ENCODE measurements around the gene PALLD. TPM values are rescaled to one million over a fixed set of nuclear protein-coding genes. Genes with fewer than 3 reads are reported as not detected.

PALLD gene
- total and polyA plus RNA-seq, 9 donors, result 86.1 to 155 (median 146) TPM

DNA sequence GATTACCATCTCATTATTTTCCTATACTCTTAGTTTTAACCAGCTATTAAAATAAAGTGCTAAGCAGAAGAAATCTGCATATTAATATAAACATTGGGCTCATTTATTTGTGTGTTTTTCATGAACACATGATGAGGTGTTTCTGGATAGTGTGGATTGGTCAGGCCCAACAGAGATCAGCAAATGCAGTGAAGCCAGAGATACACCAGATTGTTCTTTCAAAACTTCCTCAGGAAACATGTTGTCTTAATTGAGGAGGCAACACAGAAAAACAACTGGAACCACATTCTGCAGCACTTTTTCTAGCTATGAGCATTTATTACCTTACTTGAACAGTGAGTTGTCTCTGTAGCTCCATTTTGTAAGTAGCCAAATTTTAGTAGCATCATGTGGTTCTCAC is 69.9 kb downstream of the PALLD start:
- peaks cover 2% of the 10 kb centered on the region for H3K4me1 ChIP-seq (ENCODE audit: control insufficient read depth, insufficient read depth, low read length)

DNA sequence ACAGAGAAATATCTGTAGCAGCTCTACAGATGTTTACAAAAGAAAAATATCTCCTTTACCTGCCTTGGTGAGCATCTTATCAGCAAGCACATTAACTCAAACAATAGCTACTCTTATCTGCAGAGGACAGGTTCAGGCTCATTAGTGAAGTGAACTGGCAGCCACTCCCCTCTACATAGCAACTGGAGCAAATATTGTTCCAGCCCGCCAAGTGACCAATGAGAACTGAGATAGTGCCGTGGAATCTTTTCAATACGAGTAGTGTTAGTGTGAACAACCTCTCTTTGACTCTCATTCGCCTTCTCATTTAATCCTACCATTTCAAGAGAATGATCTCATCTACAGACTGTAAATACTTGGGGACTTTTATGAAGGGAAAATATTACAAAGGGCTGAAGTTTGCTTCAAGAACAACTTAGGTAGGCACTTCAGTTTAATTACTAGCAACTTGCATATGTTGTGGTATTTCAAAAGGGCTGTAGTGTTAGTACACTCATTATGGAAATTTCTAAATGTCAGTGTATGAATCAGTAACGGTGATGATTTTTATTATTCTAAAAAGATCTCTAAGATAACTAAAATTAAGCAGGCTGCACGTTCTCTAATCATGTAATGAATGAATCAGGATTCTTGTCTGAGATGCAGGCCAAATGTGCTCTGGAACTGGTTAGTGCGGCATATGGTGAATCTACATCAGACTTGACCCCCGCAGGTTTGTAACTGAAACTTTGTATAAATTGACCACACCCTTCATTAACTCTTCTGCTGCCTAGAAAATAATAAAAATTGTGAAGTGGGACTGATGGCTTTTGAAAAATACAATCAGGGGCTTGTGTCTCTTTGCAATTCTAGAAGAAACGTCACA is 72.4 kb downstream of the PALLD start:
- Histone ChIP-seq H3K27me3 (ENCODE audit: control insufficient read depth, insufficient read depth, low read length) (no peaks in the 10 kb centered on the region), H3K4me1 (ENCODE audit: control insufficient read depth, insufficient read depth, low read length) (peaks cover 5% of the 10 kb centered on the region), H3K27ac (ENCODE audit: low read length) (peak overlapping the region; percentile 57), H3K36me3 (ENCODE audit: control insufficient read depth, insufficient read depth, low read length) (no peaks in the 10 kb centered on the region), H3K9me3 (replicated peaks; ENCODE audit: control insufficient read depth, low read depth, low read length) (no peaks in the 10 kb centered on the region), H3K4me3 (ENCODE audit: low read length) (no peak overlapping the region)
- DNase-seq, result peak; percentile 88
- WGBS (ENCODE audit: insufficient coverage), result no CpG with 5 or more reads among the region's 9 CpGs

More for the DNA sequence above, 69.9 kb downstream of the PALLD start:
- no peak overlapping the region for H3K4me3 ChIP-seq (ENCODE audit: low read length)
- no peaks in the 10 kb centered on the region for H3K27me3 ChIP-seq (ENCODE audit: control insufficient read depth, insufficient read depth, low read length)
- no peaks in the 10 kb centered on the region for H3K9me3 ChIP-seq (replicated peaks; ENCODE audit: control insufficient read depth, low read depth, low read length)
- H3K27ac ChIP-seq (ENCODE audit: low read length), result no peak overlapping the region
- no peak for DNase-seq
- no peaks in the 10 kb centered on the region for H3K36me3 ChIP-seq (ENCODE audit: control insufficient read depth, insufficient read depth, low read length)

DNA sequence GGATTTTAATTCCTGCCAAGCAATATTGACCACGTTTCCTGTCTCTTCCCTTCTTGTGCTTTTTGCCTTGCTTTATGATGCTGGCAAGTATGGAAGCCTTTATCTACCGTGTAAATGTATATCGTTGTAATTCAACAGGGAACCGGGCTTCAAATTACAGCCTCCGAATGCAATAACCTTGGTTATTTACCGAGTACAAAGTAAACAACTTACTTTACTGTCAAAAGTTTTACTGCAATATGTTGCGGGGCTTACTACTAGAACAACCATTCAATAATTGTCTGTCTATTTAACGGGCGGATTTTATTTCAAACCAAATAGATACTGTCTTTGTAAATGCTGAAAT is 73.1 kb downstream of the PALLD start:
- no CpG with 5 or more reads among the region's 9 CpGs for WGBS (ENCODE audit: insufficient coverage)
- Histone ChIP-seq H3K4me1 (ENCODE audit: control insufficient read depth, insufficient read depth, low read length) (peaks cover 5% of the 10 kb centered on the region), H3K9me3 (replicated peaks; ENCODE audit: control insufficient read depth, low read depth, low read length) (no peaks in the 10 kb centered on the region), H3K27ac (ENCODE audit: low read length) (peak overlapping the region; percentile 57), H3K4me3 (ENCODE audit: low read length) (no peak overlapping the region), H3K36me3 (ENCODE audit: control insufficient read depth, insufficient read depth, low read length) (no peaks in the 10 kb centered on the region), H3K27me3 (ENCODE audit: control insufficient read depth, insufficient read depth, low read length) (no peaks in the 10 kb centered on the region)
- peak; percentile 75 for DNase-seq

DNA sequence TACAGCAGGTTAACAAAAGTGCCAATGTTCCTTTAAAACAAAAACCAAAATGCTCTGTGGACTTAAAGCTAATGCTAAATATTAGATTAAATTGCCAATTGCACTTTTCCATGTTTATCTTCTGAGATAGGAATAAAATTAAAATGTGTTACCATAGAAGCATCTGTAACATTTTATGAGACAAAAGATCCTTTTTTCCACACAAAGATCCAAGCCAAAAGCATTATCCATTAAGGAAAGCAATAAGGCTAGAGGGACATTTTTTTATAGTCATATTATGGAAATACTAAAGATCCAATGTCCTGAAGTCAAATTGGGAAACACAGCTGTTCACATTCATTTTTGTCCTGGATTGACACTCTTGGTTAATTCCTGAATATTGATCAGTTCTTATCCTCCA is 73.6 kb downstream of the PALLD start:
- H3K27ac ChIP-seq (ENCODE audit: low read length), result peak overlapping the region; percentile 57
- H3K27me3 ChIP-seq (ENCODE audit: control insufficient read depth, insufficient read depth, low read length), result no peaks in the 10 kb centered on the region
- H3K36me3 ChIP-seq (ENCODE audit: control insufficient read depth, insufficient read depth, low read length), result no peaks in the 10 kb centered on the region
- peaks cover 5% of the 10 kb centered on the region for H3K4me1 ChIP-seq (ENCODE audit: control insufficient read depth, insufficient read depth, low read length)
- peak; percentile 90 for DNase-seq
- no peak overlapping the region for H3K4me3 ChIP-seq (ENCODE audit: low read length)
- H3K9me3 ChIP-seq (replicated peaks; ENCODE audit: control insufficient read depth, low read depth, low read length), result no peaks in the 10 kb centered on the region

DNA sequence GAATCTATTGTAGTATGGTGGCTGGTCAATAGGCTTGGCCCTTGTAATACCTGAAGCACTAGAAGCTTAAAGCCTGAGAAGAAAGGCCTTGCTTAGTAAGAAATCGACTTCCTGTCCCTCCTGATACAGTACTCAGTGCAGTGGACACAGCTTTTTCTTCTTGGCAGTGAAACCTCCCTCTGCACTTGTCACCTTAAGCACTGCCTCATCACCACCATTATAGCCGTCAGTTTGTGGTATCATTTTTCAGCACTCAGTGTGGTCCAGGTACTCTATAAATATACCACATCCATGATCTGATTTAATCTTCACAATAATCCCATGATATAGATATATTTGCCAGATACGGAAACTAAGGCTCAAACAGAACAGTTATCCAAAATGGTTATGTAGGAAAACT is 75.2 kb downstream of the PALLD start:
- Histone ChIP-seq H3K9me3 (replicated peaks; ENCODE audit: control insufficient read depth, low read depth, low read length) (no peaks in the 10 kb centered on the region), H3K27me3 (ENCODE audit: control insufficient read depth, insufficient read depth, low read length) (no peaks in the 10 kb centered on the region), H3K4me1 (ENCODE audit: control insufficient read depth, insufficient read depth, low read length) (peaks cover 5% of the 10 kb centered on the region), H3K36me3 (ENCODE audit: control insufficient read depth, insufficient read depth, low read length) (no peaks in the 10 kb centered on the region), H3K4me3 (ENCODE audit: low read length) (no peak overlapping the region), H3K27ac (ENCODE audit: low read length) (no peak overlapping the region)
- WGBS (ENCODE audit: insufficient coverage), result 57% methylated on average over 1 of the region's 3 CpGs
- DNase-seq, result no peak

DNA sequence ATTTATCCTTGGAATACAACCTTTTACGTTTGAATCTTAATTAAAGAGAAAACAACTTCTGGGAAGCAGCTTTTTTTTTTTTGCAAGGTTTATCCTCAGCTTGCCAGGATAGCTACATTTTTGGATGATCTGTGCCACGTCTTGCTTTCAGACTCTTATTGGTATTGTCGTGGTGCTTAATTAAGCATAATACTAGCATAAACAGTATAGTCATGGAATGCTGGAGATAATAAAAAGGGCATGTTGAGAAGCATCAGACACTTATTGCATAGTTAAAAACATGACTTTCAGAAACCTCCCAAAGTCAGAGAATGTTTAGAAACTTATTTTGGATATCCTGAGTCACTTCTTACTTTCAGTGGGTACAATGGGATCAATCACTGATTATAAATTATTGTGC is 77.0 kb downstream of the PALLD start:
- no peaks in the 10 kb centered on the region for H3K27me3 ChIP-seq (ENCODE audit: control insufficient read depth, insufficient read depth, low read length)
- peaks cover 5% of the 10 kb centered on the region for H3K4me1 ChIP-seq (ENCODE audit: control insufficient read depth, insufficient read depth, low read length)
- H3K36me3 ChIP-seq (ENCODE audit: control insufficient read depth, insufficient read depth, low read length), result no peaks in the 10 kb centered on the region
- no peak overlapping the region for H3K27ac ChIP-seq (ENCODE audit: low read length)
- H3K9me3 ChIP-seq (replicated peaks; ENCODE audit: control insufficient read depth, low read depth, low read length), result no peaks in the 10 kb centered on the region
- no peak for DNase-seq
- no CpG with 5 or more reads among the region's 3 CpGs for WGBS (ENCODE audit: insufficient coverage)
- no peak overlapping the region for H3K4me3 ChIP-seq (ENCODE audit: low read length)

DNA sequence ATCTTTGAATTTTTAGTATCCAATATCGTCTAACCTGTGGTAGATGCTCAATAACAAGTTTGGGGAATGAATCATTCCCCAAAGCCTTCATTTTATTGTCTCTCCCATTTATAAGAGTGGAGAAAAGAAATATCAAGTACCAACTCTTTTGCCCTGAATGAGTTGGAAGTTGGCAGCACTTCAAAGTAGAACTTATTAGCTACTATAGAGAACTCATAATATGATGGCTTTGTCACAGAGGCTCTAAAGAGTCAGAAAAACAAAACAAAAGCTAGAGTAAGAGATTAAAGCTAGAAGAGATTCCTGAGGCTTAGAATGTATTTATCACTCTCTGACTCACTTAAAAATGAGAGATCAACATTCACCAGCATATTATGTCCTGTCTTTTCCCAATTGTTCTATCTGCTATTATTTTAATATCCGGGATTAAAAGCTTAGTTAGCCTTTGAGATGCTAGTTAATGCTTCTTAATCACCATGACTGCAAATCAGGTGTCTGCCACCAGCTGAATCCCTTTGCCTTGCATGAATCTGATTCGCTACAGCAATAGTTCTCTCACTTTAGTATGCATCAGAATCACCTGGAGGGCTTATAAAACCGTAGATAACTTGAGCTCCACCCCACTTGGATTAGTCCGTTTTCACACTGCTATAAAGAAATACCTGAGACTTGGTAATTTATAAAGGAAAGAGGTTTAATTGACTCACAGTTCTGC is 77.9 kb downstream of the PALLD start:
- H3K36me3 ChIP-seq (ENCODE audit: control insufficient read depth, insufficient read depth, low read length), result no peaks in the 10 kb centered on the region
- no peak for DNase-seq
- no peaks in the 10 kb centered on the region for H3K9me3 ChIP-seq (replicated peaks; ENCODE audit: control insufficient read depth, low read depth, low read length)
- H3K27me3 ChIP-seq (ENCODE audit: control insufficient read depth, insufficient read depth, low read length), result no peaks in the 10 kb centered on the region
- H3K4me3 ChIP-seq (ENCODE audit: low read length), result no peak overlapping the region
- peaks cover 3% of the 10 kb centered on the region for H3K4me1 ChIP-seq (ENCODE audit: control insufficient read depth, insufficient read depth, low read length)
- H3K27ac ChIP-seq (ENCODE audit: low read length), result no peak overlapping the region
- WGBS (ENCODE audit: insufficient coverage), result 100% methylated on average over 1 of the region's 5 CpGs

DNA sequence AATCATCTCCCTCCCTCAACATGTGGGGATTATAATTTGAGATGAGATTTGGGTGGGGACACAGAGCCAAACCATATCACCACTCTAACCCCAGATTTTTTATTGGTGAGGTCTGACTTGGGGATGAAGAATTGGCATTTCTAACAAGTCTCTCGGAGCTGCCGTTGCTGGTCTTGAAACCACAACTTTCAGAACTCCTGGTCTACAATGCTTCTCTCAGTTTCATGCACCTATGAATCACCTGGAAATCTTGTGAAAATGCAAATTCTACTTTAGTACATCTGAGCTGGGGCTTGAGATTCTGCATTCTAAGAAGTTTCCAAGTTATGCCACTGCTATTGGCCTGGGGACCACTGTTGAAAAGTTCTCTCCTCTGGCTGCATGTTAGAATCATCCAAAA is 78.6 kb downstream of the PALLD start:
- H3K36me3 ChIP-seq (ENCODE audit: control insufficient read depth, insufficient read depth, low read length), result no peaks in the 10 kb centered on the region
- H3K4me1 ChIP-seq (ENCODE audit: control insufficient read depth, insufficient read depth, low read length), result peaks cover 3% of the 10 kb centered on the region
- DNase-seq, result no peak
- no peak overlapping the region for H3K4me3 ChIP-seq (ENCODE audit: low read length)
- WGBS (ENCODE audit: insufficient coverage), result 92% methylated on average over 2 of the region's 2 CpGs
- no peaks in the 10 kb centered on the region for H3K27me3 ChIP-seq (ENCODE audit: control insufficient read depth, insufficient read depth, low read length)
- no peaks in the 10 kb centered on the region for H3K9me3 ChIP-seq (replicated peaks; ENCODE audit: control insufficient read depth, low read depth, low read length)
- no peak overlapping the region for H3K27ac ChIP-seq (ENCODE audit: low read length)

DNA sequence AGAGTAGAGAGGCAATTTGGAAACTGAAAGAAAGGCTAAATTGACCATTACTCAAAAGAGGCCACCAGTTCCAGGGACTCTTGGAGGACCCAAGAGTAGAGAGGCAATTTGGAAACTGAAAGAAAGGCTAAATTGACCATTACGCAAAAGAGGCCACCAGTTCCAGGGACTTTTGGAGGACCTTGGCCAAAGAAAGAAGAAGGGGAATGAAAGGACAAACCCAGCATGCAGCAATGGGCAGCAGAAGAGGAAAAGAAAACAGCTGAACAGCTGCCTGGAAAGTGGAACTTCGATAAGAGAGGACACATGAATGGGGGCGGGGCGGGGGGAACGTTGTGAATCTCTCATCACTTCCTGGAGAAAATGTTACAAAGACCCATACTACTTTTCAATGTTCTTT is 80.8 kb downstream of the PALLD start:
- Histone ChIP-seq H3K4me1 (ENCODE audit: control insufficient read depth, insufficient read depth, low read length) (no peaks in the 10 kb centered on the region), H3K27ac (ENCODE audit: low read length) (no peak overlapping the region), H3K36me3 (ENCODE audit: control insufficient read depth, insufficient read depth, low read length) (no peaks in the 10 kb centered on the region), H3K9me3 (replicated peaks; ENCODE audit: control insufficient read depth, low read depth, low read length) (no peaks in the 10 kb centered on the region), H3K27me3 (ENCODE audit: control insufficient read depth, insufficient read depth, low read length) (no peaks in the 10 kb centered on the region), H3K4me3 (ENCODE audit: low read length) (no peak overlapping the region)
- DNase-seq, result no peak
- WGBS (ENCODE audit: insufficient coverage), result 87% methylated on average over 1 of the region's 5 CpGs

DNA sequence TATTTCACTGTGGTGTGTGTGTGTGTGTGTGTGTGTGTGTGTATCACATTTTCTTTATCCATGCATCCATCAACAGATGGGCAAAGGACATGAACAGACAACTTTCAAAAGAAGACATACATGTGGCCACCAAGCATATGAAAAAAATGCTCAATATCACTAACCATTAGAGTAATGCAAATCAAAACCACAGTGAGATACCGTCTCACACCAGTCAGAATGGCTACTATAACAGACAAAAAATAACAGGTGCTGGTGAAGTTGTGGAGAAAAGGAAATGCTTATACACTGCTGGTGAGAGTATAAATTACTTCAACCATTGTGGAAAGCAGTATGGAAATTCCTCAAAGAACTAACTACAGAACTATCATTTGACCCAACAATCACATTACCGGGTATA is 83.4 kb downstream of the PALLD start:
- no peak overlapping the region for H3K27ac ChIP-seq (ENCODE audit: low read length)
- no peaks in the 10 kb centered on the region for H3K36me3 ChIP-seq (ENCODE audit: control insufficient read depth, insufficient read depth, low read length)
- H3K9me3 ChIP-seq (replicated peaks; ENCODE audit: control insufficient read depth, low read depth, low read length), result no peaks in the 10 kb centered on the region
- H3K27me3 ChIP-seq (ENCODE audit: control insufficient read depth, insufficient read depth, low read length), result no peaks in the 10 kb centered on the region
- no peak for DNase-seq
- no CpG with 5 or more reads among the region's 2 CpGs for WGBS (ENCODE audit: insufficient coverage)
- no peak overlapping the region for H3K4me3 ChIP-seq (ENCODE audit: low read length)
- H3K4me1 ChIP-seq (ENCODE audit: control insufficient read depth, insufficient read depth, low read length), result no peaks in the 10 kb centered on the region
